ENCODE results near the gene ST6GALNAC3.

Gene ST6GALNAC3

GRCh38 chr1:76408303-76408702 lies 333.8 kb downstream of the ST6GALNAC3 start:
- Histone ChIP-seq H3K4me3 (ENCODE audit: insufficient read depth, low read depth, low read length, poor library complexity, severe bottlenecking) (no peak overlapping the region), H3K27me3 (replicated peaks; ENCODE audit: control insufficient read depth, insufficient read depth, low read length, poor library complexity, severe bottlenecking) (no peaks in the 10 kb centered on the region), H3K9me3 (ENCODE audit: control insufficient read depth, low read length) (no peaks in the 10 kb centered on the region), H3K27ac (ENCODE audit: insufficient read depth, low read length, poor library complexity, severe bottlenecking) (no peak overlapping the region), H3K4me1 (ENCODE audit: control insufficient read depth, insufficient read depth, low read length, poor library complexity, severe bottlenecking) (no peaks in the 10 kb centered on the region), H3K36me3 (ENCODE audit: control insufficient read depth, insufficient read depth, low read length) (no peaks in the 10 kb centered on the region)
- no peak for DNase-seq

- H3K4me1 ChIP-seq (ENCODE audit: control insufficient read depth, insufficient read depth, low read length, poor library complexity, severe bottlenecking): no peaks in the 10 kb centered on the region
- no peaks in the 10 kb centered on the region for H3K27me3 ChIP-seq (replicated peaks; ENCODE audit: control insufficient read depth, insufficient read depth, low read length, poor library complexity, severe bottlenecking)
- no peak overlapping the region for H3K4me3 ChIP-seq (ENCODE audit: insufficient read depth, low read depth, low read length, poor library complexity, severe bottlenecking)
- no peak for DNase-seq
- H3K9me3 ChIP-seq (ENCODE audit: control insufficient read depth, low read length): no peaks in the 10 kb centered on the region
- no peak overlapping the region for H3K27ac ChIP-seq (ENCODE audit: insufficient read depth, low read length, poor library complexity, severe bottlenecking)
- no peaks in the 10 kb centered on the region for H3K36me3 ChIP-seq (ENCODE audit: control insufficient read depth, insufficient read depth, low read length)
These were observed 336.0 kb downstream of the ST6GALNAC3 start for GRCh38 chr1:76410499-76410898.

GRCh38 chr1:76418531-76418930 lies 344.0 kb downstream of the ST6GALNAC3 start:
- no peaks in the 10 kb centered on the region for H3K9me3 ChIP-seq (ENCODE audit: control insufficient read depth, low read length)
- H3K27ac ChIP-seq (ENCODE audit: insufficient read depth, low read length, poor library complexity, severe bottlenecking): no peak overlapping the region
- H3K4me1 ChIP-seq (ENCODE audit: control insufficient read depth, insufficient read depth, low read length, poor library complexity, severe bottlenecking): no peaks in the 10 kb centered on the region
- no peaks in the 10 kb centered on the region for H3K27me3 ChIP-seq (replicated peaks; ENCODE audit: control insufficient read depth, insufficient read depth, low read length, poor library complexity, severe bottlenecking)
- H3K4me3 ChIP-seq (ENCODE audit: insufficient read depth, low read depth, low read length, poor library complexity, severe bottlenecking): no peak overlapping the region
- no peak for DNase-seq
- no peaks in the 10 kb centered on the region for H3K36me3 ChIP-seq (ENCODE audit: control insufficient read depth, insufficient read depth, low read length)

- no peak for DNase-seq
- no peaks in the 10 kb centered on the region for H3K9me3 ChIP-seq (ENCODE audit: control insufficient read depth, low read length)
- no peak overlapping the region for H3K4me3 ChIP-seq (ENCODE audit: insufficient read depth, low read depth, low read length, poor library complexity, severe bottlenecking)
- no peaks in the 10 kb centered on the region for H3K36me3 ChIP-seq (ENCODE audit: control insufficient read depth, insufficient read depth, low read length)
- H3K27ac ChIP-seq (ENCODE audit: insufficient read depth, low read length, poor library complexity, severe bottlenecking): no peak overlapping the region
- H3K27me3 ChIP-seq (replicated peaks; ENCODE audit: control insufficient read depth, insufficient read depth, low read length, poor library complexity, severe bottlenecking): no peaks in the 10 kb centered on the region
- no peaks in the 10 kb centered on the region for H3K4me1 ChIP-seq (ENCODE audit: control insufficient read depth, insufficient read depth, low read length, poor library complexity, severe bottlenecking)
These were observed 345.1 kb downstream of the ST6GALNAC3 start for GRCh38 chr1:76419603-76420002.

- no peaks in the 10 kb centered on the region for H3K36me3 ChIP-seq (ENCODE audit: control insufficient read depth, insufficient read depth, low read length)
- H3K27me3 ChIP-seq (replicated peaks; ENCODE audit: control insufficient read depth, insufficient read depth, low read length, poor library complexity, severe bottlenecking): no peaks in the 10 kb centered on the region
- no peaks in the 10 kb centered on the region for H3K9me3 ChIP-seq (ENCODE audit: control insufficient read depth, low read length)
- no peak overlapping the region for H3K27ac ChIP-seq (ENCODE audit: insufficient read depth, low read length, poor library complexity, severe bottlenecking)
- no peak for DNase-seq
- H3K4me3 ChIP-seq (ENCODE audit: insufficient read depth, low read depth, low read length, poor library complexity, severe bottlenecking): no peak overlapping the region
- no peaks in the 10 kb centered on the region for H3K4me1 ChIP-seq (ENCODE audit: control insufficient read depth, insufficient read depth, low read length, poor library complexity, severe bottlenecking)
These were observed 350.9 kb downstream of the ST6GALNAC3 start for GRCh38 chr1:76425201-76426145.

GRCh38 chr1:76426606-76427005 lies 352.1 kb downstream of the ST6GALNAC3 start:
- H3K4me3 ChIP-seq (ENCODE audit: insufficient read depth, low read depth, low read length, poor library complexity, severe bottlenecking): no peak overlapping the region
- DNase-seq: no peak
- H3K27me3 ChIP-seq (replicated peaks; ENCODE audit: control insufficient read depth, insufficient read depth, low read length, poor library complexity, severe bottlenecking): no peaks in the 10 kb centered on the region
- H3K9me3 ChIP-seq (ENCODE audit: control insufficient read depth, low read length): no peaks in the 10 kb centered on the region
- no peaks in the 10 kb centered on the region for H3K36me3 ChIP-seq (ENCODE audit: control insufficient read depth, insufficient read depth, low read length)
- no peak overlapping the region for H3K27ac ChIP-seq (ENCODE audit: insufficient read depth, low read length, poor library complexity, severe bottlenecking)
- no peaks in the 10 kb centered on the region for H3K4me1 ChIP-seq (ENCODE audit: control insufficient read depth, insufficient read depth, low read length, poor library complexity, severe bottlenecking)

- Histone ChIP-seq H3K27me3 (replicated peaks; ENCODE audit: control insufficient read depth, insufficient read depth, low read length, poor library complexity, severe bottlenecking) (no peaks in the 10 kb centered on the region), H3K9me3 (ENCODE audit: control insufficient read depth, low read length) (no peaks in the 10 kb centered on the region), H3K36me3 (ENCODE audit: control insufficient read depth, insufficient read depth, low read length) (no peaks in the 10 kb centered on the region), H3K4me1 (ENCODE audit: control insufficient read depth, insufficient read depth, low read length, poor library complexity, severe bottlenecking) (no peaks in the 10 kb centered on the region), H3K4me3 (ENCODE audit: insufficient read depth, low read depth, low read length, poor library complexity, severe bottlenecking) (no peak overlapping the region), H3K27ac (ENCODE audit: insufficient read depth, low read length, poor library complexity, severe bottlenecking) (no peak overlapping the region)
- DNase-seq: no peak
These were observed 353.5 kb downstream of the ST6GALNAC3 start for GRCh38 chr1:76428028-76428427.

GRCh38 chr1:76430531-76430930 lies 356.0 kb downstream of the ST6GALNAC3 start:
- no peaks in the 10 kb centered on the region for H3K36me3 ChIP-seq (ENCODE audit: control insufficient read depth, insufficient read depth, low read length)
- no peak overlapping the region for H3K27ac ChIP-seq (ENCODE audit: insufficient read depth, low read length, poor library complexity, severe bottlenecking)
- no peaks in the 10 kb centered on the region for H3K9me3 ChIP-seq (ENCODE audit: control insufficient read depth, low read length)
- no peaks in the 10 kb centered on the region for H3K27me3 ChIP-seq (replicated peaks; ENCODE audit: control insufficient read depth, insufficient read depth, low read length, poor library complexity, severe bottlenecking)
- H3K4me3 ChIP-seq (ENCODE audit: insufficient read depth, low read depth, low read length, poor library complexity, severe bottlenecking): no peak overlapping the region
- no peaks in the 10 kb centered on the region for H3K4me1 ChIP-seq (ENCODE audit: control insufficient read depth, insufficient read depth, low read length, poor library complexity, severe bottlenecking)
- no peak for DNase-seq

- no peaks in the 10 kb centered on the region for H3K36me3 ChIP-seq (ENCODE audit: control insufficient read depth, insufficient read depth, low read length)
- H3K9me3 ChIP-seq (ENCODE audit: control insufficient read depth, low read length): no peaks in the 10 kb centered on the region
- no peak for DNase-seq
- H3K4me3 ChIP-seq (ENCODE audit: insufficient read depth, low read depth, low read length, poor library complexity, severe bottlenecking): no peak overlapping the region
- H3K4me1 ChIP-seq (ENCODE audit: control insufficient read depth, insufficient read depth, low read length, poor library complexity, severe bottlenecking): no peaks in the 10 kb centered on the region
- H3K27ac ChIP-seq (ENCODE audit: insufficient read depth, low read length, poor library complexity, severe bottlenecking): no peak overlapping the region
- no peaks in the 10 kb centered on the region for H3K27me3 ChIP-seq (replicated peaks; ENCODE audit: control insufficient read depth, insufficient read depth, low read length, poor library complexity, severe bottlenecking)
These were observed 359.0 kb downstream of the ST6GALNAC3 start for GRCh38 chr1:76433526-76433925.

GRCh38 chr1:76443217-76443616 lies 368.7 kb downstream of the ST6GALNAC3 start:
- no peak for DNase-seq
- Histone ChIP-seq H3K27ac (ENCODE audit: insufficient read depth, low read length, poor library complexity, severe bottlenecking) (no peak overlapping the region), H3K27me3 (replicated peaks; ENCODE audit: control insufficient read depth, insufficient read depth, low read length, poor library complexity, severe bottlenecking) (no peaks in the 10 kb centered on the region), H3K4me3 (ENCODE audit: insufficient read depth, low read depth, low read length, poor library complexity, severe bottlenecking) (no peak overlapping the region), H3K9me3 (ENCODE audit: control insufficient read depth, low read length) (no peaks in the 10 kb centered on the region), H3K36me3 (ENCODE audit: control insufficient read depth, insufficient read depth, low read length) (no peaks in the 10 kb centered on the region), H3K4me1 (ENCODE audit: control insufficient read depth, insufficient read depth, low read length, poor library complexity, severe bottlenecking) (no peaks in the 10 kb centered on the region)

Data from effector memory CD4-positive, alpha-beta T cell (primary cell).